ENCODE results near the gene USP20. TPM values are rescaled to one million over a fixed set of nuclear protein-coding genes. Genes with fewer than 3 reads are reported as not detected.

USP20 gene
- total RNA-seq, 1 donor from 2014 or later: 35.9 TPM

- DNase-seq (ENCODE audit: low read depth, low spot score): peak; percentile 88
- Mint-ChIP-seq H3K27me3 (ENCODE audit: low read depth) (no peaks in the 10 kb centered on the region), H3K4me1 (peaks cover 10% of the 10 kb centered on the region), H3K9me3 (no peaks in the 10 kb centered on the region), H3K27ac (ENCODE audit: unreplicated experiment) (peak within 1 kb of the TSS; percentile 57), H3K36me3 (ENCODE audit: low read depth) (peaks cover 4% of the 10 kb centered on the region), H3K4me3 (peak within 1 kb of the TSS; percentile 95)
- TF ChIP-seq CTCF (conservative IDR thresholded peaks at IDR 0.05): no peak
These were observed 11.2 kb upstream of the USP20 start, which contains the start of gene TOR1A for GRCh38 chr9:129823935-129824601. Gene TOR1A (minus strand): TSS chr9:129824136. CDS start chr9:129824085, 51 bp downstream.

GRCh38 chr9:129826344-129826743, 8.9 kb upstream of the USP20 start:
- Mint-ChIP-seq H3K36me3 (ENCODE audit: low read depth) (peaks cover 4% of the 10 kb centered on the region), H3K9me3 (no peaks in the 10 kb centered on the region), H3K4me3 (peak overlapping the region; percentile 31), H3K27me3 (ENCODE audit: low read depth) (no peaks in the 10 kb centered on the region), H3K27ac (ENCODE audit: unreplicated experiment) (no peak overlapping the region), H3K4me1 (peaks cover 10% of the 10 kb centered on the region)
- no peak for DNase-seq (ENCODE audit: low read depth, low spot score)
- TF ChIP-seq CTCF (conservative IDR thresholded peaks at IDR 0.05): no peak

GRCh38 chr9:129826759-129827158, 8.5 kb upstream of the USP20 start:
- no peak for DNase-seq (ENCODE audit: low read depth, low spot score)
- Mint-ChIP-seq H3K27me3 (ENCODE audit: low read depth) (no peaks in the 10 kb centered on the region), H3K9me3 (no peaks in the 10 kb centered on the region), H3K4me1 (peaks cover 10% of the 10 kb centered on the region), H3K27ac (ENCODE audit: unreplicated experiment) (no peak overlapping the region), H3K36me3 (ENCODE audit: low read depth) (peaks cover 4% of the 10 kb centered on the region), H3K4me3 (peak overlapping the region; percentile 31)
- no peak for TF ChIP-seq CTCF (conservative IDR thresholded peaks at IDR 0.05)

GRCh38 chr9:129828051-129828450, 7.2 kb upstream of the USP20 start:
- H3K27ac Mint-ChIP-seq (ENCODE audit: unreplicated experiment): no peak overlapping the region
- no peaks in the 10 kb centered on the region for H3K9me3 Mint-ChIP-seq
- H3K4me1 Mint-ChIP-seq: peaks cover 1% of the 10 kb centered on the region
- no peak for DNase-seq (ENCODE audit: low read depth, low spot score)
- no peak for TF ChIP-seq CTCF (conservative IDR thresholded peaks at IDR 0.05)
- H3K4me3 Mint-ChIP-seq: no peak overlapping the region
- H3K27me3 Mint-ChIP-seq (ENCODE audit: low read depth): no peaks in the 10 kb centered on the region
- no peaks in the 10 kb centered on the region for H3K36me3 Mint-ChIP-seq (ENCODE audit: low read depth)

GRCh38 chr9:129828969-129829368, 6.3 kb upstream of the USP20 start:
- DNase-seq (ENCODE audit: low read depth, low spot score): no peak
- Mint-ChIP-seq H3K9me3 (no peaks in the 10 kb centered on the region), H3K27ac (ENCODE audit: unreplicated experiment) (no peak overlapping the region), H3K27me3 (ENCODE audit: low read depth) (no peaks in the 10 kb centered on the region), H3K4me1 (peaks cover 3% of the 10 kb centered on the region), H3K4me3 (peak overlapping the region; percentile 51), H3K36me3 (ENCODE audit: low read depth) (no peaks in the 10 kb centered on the region)
- TF ChIP-seq CTCF (conservative IDR thresholded peaks at IDR 0.05): no peak

Measured in neural crest cell (in vitro differentiated cells).